ENCODE data around the gene LARGE2. TPM values are rescaled to one million over a fixed set of nuclear protein-coding genes. Genes with fewer than 3 reads are reported as not detected.
"Not testable (repeated sequence)": the region's sequence is repeated elsewhere in the genome, so short reads cannot be mapped to it uniquely, and the experiment has no call there.

Gene LARGE2
- total RNA-seq, 2 donors from 2014 or later: 12.2 to 14.5 TPM

GRCh38 chr11:45899448-45900174, 22.8 kb upstream of the LARGE2 start:
- Histone ChIP-seq H3K9me3 (no peaks in the 10 kb centered on the region), H3K4me1 (peaks cover 55% of the 10 kb centered on the region), H3K36me3 (replicated peaks in 1 of 2; ENCODE audit: insufficient read depth in 1 of 2, low read depth in 2 of 2) (no peaks in the 10 kb centered on the region), H3K27me3 (no peaks in the 10 kb centered on the region), H3K4me3 (peak overlapping the region in 1 of 2 donors; percentile 17), H3K27ac (peak overlapping the region; percentile 86 to 93 (median 88))
- TF ChIP-seq POLR2A (IDR thresholded peaks at IDR 0.05): peak; percentile 50 to 56 (median 53)
- no peak for TF ChIP-seq CTCF (IDR thresholded peaks at IDR 0.05)
- ATAC-seq (peak; percentile 87), DNase-seq (peak; percentile 93 to 95 (median 94))
- WGBS, 2 donors: 1% methylated on average over 28 to 31 of the region's 62 CpGs
- intact Hi-C loops (cut with DNase I): no loop called here

- H3K27me3 ChIP-seq; H3K9me3 ChIP-seq; H3K36me3 ChIP-seq (replicated peaks in 1 of 2; ENCODE audit: insufficient read depth in 1 of 2, low read depth in 2 of 2); DNase-seq; intact Hi-C loops (cut with DNase I): not testable (repeated sequence)
- peak overlapping the region in 1 of 2 donors; percentile 17 for H3K4me3 ChIP-seq
- WGBS, 2 donors: 1 to 2% methylated on average over 14 to 25 of the region's 59 CpGs
- H3K4me1 ChIP-seq: peaks cover 62% of the 10 kb centered on the region
- H3K27ac ChIP-seq: peak overlapping the region; percentile 86 to 93 (median 88)
- peak in 1 of 3 donors; percentile 41 for TF ChIP-seq POLR2A (IDR thresholded peaks at IDR 0.05)
- peak; percentile 41 for ATAC-seq
Observed at GRCh38 chr11:45900175-45900800, 22.2 kb upstream of the LARGE2 start.

DNA sequence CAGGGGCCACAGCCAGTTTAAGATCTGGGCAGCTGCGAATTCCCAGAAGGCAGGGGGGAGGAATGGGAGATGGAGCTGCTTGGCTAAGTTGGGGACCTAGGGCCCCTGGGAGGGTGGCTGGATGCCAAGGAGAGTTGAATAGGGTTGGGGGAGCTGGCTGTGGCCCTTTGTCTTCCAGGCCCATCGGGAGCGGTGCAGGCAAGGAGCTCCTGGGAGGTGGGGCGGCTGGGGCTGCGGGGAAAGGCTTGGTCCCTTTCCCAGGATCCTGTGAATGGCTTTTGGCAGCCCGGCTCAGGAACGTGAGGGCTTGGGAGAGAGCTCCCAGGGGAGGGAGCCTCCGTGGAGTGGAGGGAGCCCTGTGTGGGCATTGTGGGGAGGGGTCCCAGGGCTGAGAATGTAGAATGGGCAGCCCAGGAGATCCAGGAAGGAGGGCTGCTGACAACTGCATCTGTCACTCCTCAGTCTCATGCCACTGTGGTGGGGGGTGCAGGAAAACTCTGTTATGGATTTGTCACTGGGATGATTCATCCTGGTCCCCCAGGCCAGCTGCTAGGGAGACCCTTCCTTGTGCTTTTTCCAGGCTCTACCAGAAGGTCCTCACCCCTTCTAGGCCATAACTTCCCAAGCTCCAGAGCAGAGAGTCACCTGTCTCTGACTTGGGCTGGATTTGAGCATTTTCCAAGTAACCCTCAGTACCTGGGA, 21.4 kb upstream of the LARGE2 start:
- peak; percentile 33 for ATAC-seq
- no peaks in the 10 kb centered on the region for H3K36me3 ChIP-seq (replicated peaks in 1 of 2; ENCODE audit: insufficient read depth in 1 of 2, low read depth in 2 of 2)
- intact Hi-C loops (cut with DNase I): no loop called here
- peaks cover 68% of the 10 kb centered on the region for H3K4me1 ChIP-seq
- H3K4me3 ChIP-seq: peak overlapping the region in 1 of 2 donors; percentile 17
- WGBS, 2 donors: 2 to 6% methylated on average over 5 to 8 of the region's 8 CpGs
- TF ChIP-seq POLR2A (IDR thresholded peaks at IDR 0.05): peak in 2 of 3 donors; percentile 26 to 53
- TF ChIP-seq CTCF (IDR thresholded peaks at IDR 0.05): no peak
- no peaks in the 10 kb centered on the region for H3K9me3 ChIP-seq
- DNase-seq: peak; percentile 59 to 75 (median 67)
- H3K27me3 ChIP-seq: no peaks in the 10 kb centered on the region
- H3K27ac ChIP-seq: peak overlapping the region; percentile 54 to 93 (median 88)

DNA sequence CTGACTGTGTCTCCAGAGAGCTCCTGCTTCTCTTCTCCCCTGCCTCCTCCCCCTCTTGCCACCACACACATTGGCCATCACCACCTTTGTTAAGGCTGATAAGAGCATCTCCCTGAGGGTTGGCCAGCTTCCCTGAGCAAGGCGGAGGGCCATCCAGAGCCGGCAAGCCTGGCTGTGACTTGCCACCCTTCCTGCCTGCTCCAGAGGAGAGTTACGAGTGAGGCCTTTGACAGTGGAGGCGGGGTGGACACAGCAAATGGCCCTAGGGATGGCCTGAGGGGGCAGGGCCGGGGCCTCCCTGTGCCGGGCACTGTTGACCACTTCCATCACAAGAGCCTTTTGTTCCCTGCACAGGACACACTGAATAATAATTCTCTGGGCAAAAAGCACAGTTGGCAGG, 20.8 kb upstream of the LARGE2 start:
- 73 to 80% methylated on average over 2 to 6 of the region's 6 CpGs for WGBS, 2 donors
- Histone ChIP-seq H3K4me1 (peaks cover 68% of the 10 kb centered on the region), H3K36me3 (replicated peaks in 1 of 2; ENCODE audit: insufficient read depth in 1 of 2, low read depth in 2 of 2) (no peaks in the 10 kb centered on the region), H3K4me3 (no peak overlapping the region), H3K9me3 (no peaks in the 10 kb centered on the region), H3K27ac (peak overlapping the region in 3 of 4 donors; percentile 86 to 93 (median 89)), H3K27me3 (no peaks in the 10 kb centered on the region)
- DNase-seq (no peak), ATAC-seq (no peak)
- TF ChIP-seq CTCF (IDR thresholded peaks at IDR 0.05) (no peak), POLR2A (IDR thresholded peaks at IDR 0.05) (no peak)
- intact Hi-C loops (cut with DNase I): no loop called here
